ENCODE data around the gene OSR1. TPM values are rescaled to one million over a fixed set of nuclear protein-coding genes. Genes with fewer than 3 reads are reported as not detected.

OSR1 gene
- total and polyA plus RNA-seq, 2 of the 4 experiments (the other 2 are of a cell fraction): 12.4 to 48.0 TPM

DNA sequence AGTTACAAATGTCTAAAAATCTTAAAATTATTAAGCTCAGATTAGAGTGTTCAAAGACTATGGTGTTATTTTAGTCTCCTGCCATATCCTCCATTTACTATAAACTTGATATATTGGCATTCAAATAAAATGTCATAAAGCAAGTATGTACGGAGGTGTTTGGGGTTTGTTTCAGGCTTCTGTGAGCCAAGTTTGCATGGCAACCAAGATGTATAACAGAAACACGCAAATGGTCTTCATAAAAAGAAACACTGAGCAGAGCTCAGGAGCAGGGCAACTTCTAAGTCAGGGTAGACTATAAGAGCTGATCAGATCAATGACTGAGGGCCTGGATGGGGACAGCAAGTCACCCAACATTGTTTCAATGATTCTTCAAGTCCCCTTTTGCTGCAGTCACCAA lies 20.5 kb upstream of the OSR1 start:
- peaks cover 4% of the 10 kb centered on the region for H3K9me3 ChIP-seq (ENCODE audit: control insufficient read depth, insufficient read depth, low read length)

More for the DNA sequence above, 20.5 kb upstream of the OSR1 start:
- no peak for TF ChIP-seq CHD1 (IDR thresholded peaks at IDR 0.05; ENCODE audit: low read depth, low read length)
- TF ChIP-seq MXI1 (IDR thresholded peaks at IDR 0.05; ENCODE audit: borderline replicate concordance, low read depth, low read length): no peak
- no peak for TF ChIP-seq FOS (IDR thresholded peaks at IDR 0.05; ENCODE audit: low read depth, low read length)
- TF ChIP-seq RFX5 (IDR thresholded peaks at IDR 0.05; ENCODE audit: low read depth, low read length): no peak
- no peak for TF ChIP-seq NFE2L2 (IDR thresholded peaks at IDR 0.05; ENCODE audit: low read depth, low read length)
- TF ChIP-seq MAFK (IDR thresholded peaks at IDR 0.05; ENCODE audit: low read depth, low read length): no peak
- TF ChIP-seq RCOR1 (IDR thresholded peaks at IDR 0.05; ENCODE audit: insufficient replicate concordance, low read length): no peak
- TF ChIP-seq MAZ (IDR thresholded peaks at IDR 0.05; ENCODE audit: borderline replicate concordance, low read depth, low read length): no peak
- TF ChIP-seq SMC3 (IDR thresholded peaks at IDR 0.05; ENCODE audit: low read depth, low read length): no peak
- no peak for TF ChIP-seq RAD21 (IDR thresholded peaks at IDR 0.05; ENCODE audit: low read length)
- no peak for TF ChIP-seq CEBPB (IDR thresholded peaks at IDR 0.05; ENCODE audit: low read depth, low read length)
- TF ChIP-seq BHLHE40 (IDR thresholded peaks at IDR 0.05; ENCODE audit: low read depth, low read length): no peak
- TF ChIP-seq, protein P1, sequence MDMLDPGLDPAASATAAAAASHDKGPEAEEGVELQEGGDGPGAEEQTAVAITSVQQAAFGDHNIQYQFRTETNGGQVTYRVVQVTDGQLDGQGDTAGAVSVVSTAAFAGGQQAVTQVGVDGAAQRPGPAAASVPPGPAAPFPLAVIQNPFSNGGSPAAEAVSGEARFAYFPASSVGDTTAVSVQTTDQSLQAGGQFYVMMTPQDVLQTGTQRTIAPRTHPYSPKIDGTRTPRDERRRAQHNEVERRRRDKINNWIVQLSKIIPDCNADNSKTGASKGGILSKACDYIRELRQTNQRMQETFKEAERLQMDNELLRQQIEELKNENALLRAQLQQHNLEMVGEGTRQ (IDR thresholded peaks at IDR 0.05; ENCODE audit: low read depth, low read length): no peak
- no peak for TF ChIP-seq POLR2A (IDR thresholded peaks at IDR 0.05; ENCODE audit: low read depth, low read length)
- TF ChIP-seq, protein P2, sequence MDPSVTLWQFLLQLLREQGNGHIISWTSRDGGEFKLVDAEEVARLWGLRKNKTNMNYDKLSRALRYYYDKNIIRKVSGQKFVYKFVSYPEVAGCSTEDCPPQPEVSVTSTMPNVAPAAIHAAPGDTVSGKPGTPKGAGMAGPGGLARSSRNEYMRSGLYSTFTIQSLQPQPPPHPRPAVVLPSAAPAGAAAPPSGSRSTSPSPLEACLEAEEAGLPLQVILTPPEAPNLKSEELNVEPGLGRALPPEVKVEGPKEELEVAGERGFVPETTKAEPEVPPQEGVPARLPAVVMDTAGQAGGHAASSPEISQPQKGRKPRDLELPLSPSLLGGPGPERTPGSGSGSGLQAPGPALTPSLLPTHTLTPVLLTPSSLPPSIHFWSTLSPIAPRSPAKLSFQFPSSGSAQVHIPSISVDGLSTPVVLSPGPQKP (IDR thresholded peaks at IDR 0.05; ENCODE audit: borderline replicate concordance, low read depth, low read length): no peak
- no peak overlapping the region for H3K4ac ChIP-seq (ENCODE audit: low read depth, low read length)
- H4K20me1 ChIP-seq (ENCODE audit: insufficient read depth, low read length): no peaks in the 10 kb centered on the region
- H3K79me1 ChIP-seq (ENCODE audit: low read depth in 1 of 2, low read length in 2 of 2): no peaks in the 10 kb centered on the region
- 40% methylated on average over 1 of the region's 2 CpGs; no CpG with 5 or more reads in 1 of the 2 experiments for WGBS, 2 experiments (ENCODE audit: extremely low coverage in 2 of 2, insufficient read length in 1 of 2)
- H2BK120ac ChIP-seq (ENCODE audit: low read depth, low read length): no peak overlapping the region
- H3K18ac ChIP-seq (ENCODE audit: low read depth, low read length): no peak overlapping the region
- H2AK9ac ChIP-seq (replicated peaks; ENCODE audit: low read depth, low read length, poor library complexity): no peak overlapping the region
- no peak overlapping the region for H3K4me3 ChIP-seq (ENCODE audit: insufficient read depth, low read depth, low read length)
- H3K27me3 ChIP-seq (ENCODE audit: control insufficient read depth, insufficient read depth, low read length): peaks cover 21% of the 10 kb centered on the region
- no peaks in the 10 kb centered on the region for H3K9me1 ChIP-seq (ENCODE audit: insufficient read depth, low read length)
- no peak overlapping the region for H2AK5ac ChIP-seq (ENCODE audit: low read depth, low read length)
- H3K56ac ChIP-seq (ENCODE audit: extremely low read depth, insufficient read depth, low read length): no peak overlapping the region
- H3K9ac ChIP-seq (ENCODE audit: low read depth, low read length): no peak overlapping the region
- intact Hi-C loops (cut with micrococcal nuclease) (no loop called here), in situ Hi-C loops (cut with MboI; ENCODE audit: low sequenced_read_pairs) (loop anchor here (10.0 kb wide), 1 partner anchor 296 kb away; no protein-coding TSS in a partner anchor), dilution Hi-C loops (cut with HindIII; ENCODE audit: low sequenced_read_pairs, unreplicated experiment) (no loop called here)
- no peak overlapping the region for H2BK5ac ChIP-seq (ENCODE audit: low read depth, low read length, poor library complexity, severe bottlenecking)
- H2AFZ ChIP-seq (replicated peaks; ENCODE audit: low read length, poor library complexity): no peak overlapping the region
- H2BK20ac ChIP-seq (ENCODE audit: low read depth, low read length): no peak overlapping the region
- H3K36me3 ChIP-seq (ENCODE audit: control insufficient read depth, insufficient read depth, low read length): no peaks in the 10 kb centered on the region
- H3K14ac ChIP-seq (replicated peaks; ENCODE audit: low read depth, low read length): no peak overlapping the region
- no peak overlapping the region for H3K4me2 ChIP-seq (ENCODE audit: low read depth, low read length)
- no peak overlapping the region for H4K91ac ChIP-seq (ENCODE audit: insufficient read depth, low read depth, low read length)
- no peaks in the 10 kb centered on the region for H3K4me1 ChIP-seq (ENCODE audit: control insufficient read depth, insufficient read depth, low read length)
- ChIA-PET POLR2A (ENCODE audit: unreplicated experiment) (no interaction called here), CTCF (no interaction called here)
- H4K8ac ChIP-seq (ENCODE audit: low read depth in 2 of 2, low read length in 2 of 2): no peak overlapping the region
- ATAC-seq (ENCODE audit: low read depth): no peak
- no peak for DNase-seq
- H3K23ac ChIP-seq (ENCODE audit: low read depth, low read length): no peak overlapping the region
- H3K27ac ChIP-seq (ENCODE audit: insufficient read depth, low read length): no peak overlapping the region
- no TSS peak for BruUV-seq (replicated peaks)
- no peak overlapping the region for H2BK15ac ChIP-seq (ENCODE audit: low read depth, low read length)
- no peak overlapping the region for H4K5ac ChIP-seq (ENCODE audit: low read depth, low read length)

Data from IMR-90 (cell line).